Uterus (tissue), 4 donors: ENCODE measurements around the gene SPTBN5. TPM values are rescaled to one million over a fixed set of nuclear protein-coding genes. Genes with fewer than 3 reads are reported as not detected.

Source experiments
- DNase-seq, 2 donors: peaks; one replicate each; pipeline ENCODE4 v3.0.0-alpha.2; 2019 to 2020
- H3K27ac ChIP-seq, 2 donors: fragments of 200-600 bp; sonication (generic); 1 replicate in 1 of 2; 2 replicates in 1 of 2; pipeline ENCODE4 v1.5.1; 2016 to 2018
- H3K27me3 ChIP-seq, 2 donors: fragments of 200-600 bp; sonication (generic); one replicate each; pipeline ENCODE4 v1.5.1; 2018 to 2019; ENCODE audit warnings: control low read depth in 1 of 2
- H3K36me3 ChIP-seq, 2 donors: fragments of 200-600 bp; sonication (generic); one replicate each; pipeline ENCODE4 v1.5.1; 2019; ENCODE audit warnings: control low read depth in 1 of 2
- H3K4me1 ChIP-seq, 2 donors: fragments of 200-600 bp; sonication (generic); one replicate each; pipeline ENCODE4 v1.5.1; 2018 to 2019; ENCODE audit warnings: control low read depth in 1 of 2
- H3K4me3 ChIP-seq, 2 donors: fragments of 200-600 bp; sonication (generic); 1 replicate in 1 of 2; 2 replicates in 1 of 2; pipeline ENCODE4 v1.5.1; 2018 to 2019; ENCODE audit warnings: mild to moderate bottlenecking in 1 of 2
- H3K9me3 ChIP-seq, 2 donors: fragments of 200-600 bp; sonication (generic); one replicate each; pipeline ENCODE4 v1.5.1; 2019; ENCODE audit warnings: control low read depth in 1 of 2
- POLR2A ChIP-seq, 2 donors: fragments of 450-650 bp; IDR thresholded peaks; one replicate each; pipeline ENCODE4 v1.6.1; 2016; ENCODE audit warnings: antibody characterized with exemption in 2 of 2, mild to moderate bottlenecking in 1 of 2, moderate library complexity in 1 of 2
- intact Hi-C: fragments of 100-400 bp; cut with DNase I; formaldehyde crosslinking; loops from one replicate; pipeline ENCODE4 v1.15.1; 2023; ENCODE audit warnings: low total_unique reads
- microRNA-seq: library from miRNA; unstranded; fragments of <30 nt; microRNA quantifications from one replicate; pipeline ENCODE4, GENCODE V29; 2016; ENCODE audit warnings: borderline microRNAs expressed, borderline replicate concordance
- small RNA-seq: library from RNA; depleted of rRNA; stranded (forward); fragments of <200 nt; gene quantifications from one replicate; pipeline ENCODE3, GENCODE V24; 2016
- total RNA-seq, 4 donors: library from RNA; depleted of rRNA in 3 of 4; stranded (reverse); fragments of >200 nt in 3 of 4; gene quantifications; one replicate each; pipeline versions ENCODE4 v1.1.0 to v1.2.4, GENCODE V29; 2014 to 2023
- TF ChIP-seq, protein P1 (sequence below), 4 experiments: fragments of 200-600 bp in 2 of 4; fragments of 450-650 bp in 2 of 4; sonication (generic) in 2 of 4; IDR thresholded peaks; one replicate each; pipeline ENCODE4 v1.5.1; 2016 to 2019; ENCODE audit warnings: antibody characterized with exemption in 4 of 4, mild to moderate bottlenecking in 2 of 4, moderate library complexity in 1 of 4
- donor health status: DM: yes; HTN: yes; CAD: no.

Gene SPTBN5
- total RNA-seq, 4 donors from 2014 or later, result 0.51 to 0.76 (median 0.61) TPM; not detected in 1

- peaks cover 0 to 5% of the 10 kb centered on the region in 2 donors for H3K4me1 ChIP-seq
These were observed 94.4 kb downstream of the SPTBN5 start for GRCh38 chr15:41799488-41799805.

DNA sequence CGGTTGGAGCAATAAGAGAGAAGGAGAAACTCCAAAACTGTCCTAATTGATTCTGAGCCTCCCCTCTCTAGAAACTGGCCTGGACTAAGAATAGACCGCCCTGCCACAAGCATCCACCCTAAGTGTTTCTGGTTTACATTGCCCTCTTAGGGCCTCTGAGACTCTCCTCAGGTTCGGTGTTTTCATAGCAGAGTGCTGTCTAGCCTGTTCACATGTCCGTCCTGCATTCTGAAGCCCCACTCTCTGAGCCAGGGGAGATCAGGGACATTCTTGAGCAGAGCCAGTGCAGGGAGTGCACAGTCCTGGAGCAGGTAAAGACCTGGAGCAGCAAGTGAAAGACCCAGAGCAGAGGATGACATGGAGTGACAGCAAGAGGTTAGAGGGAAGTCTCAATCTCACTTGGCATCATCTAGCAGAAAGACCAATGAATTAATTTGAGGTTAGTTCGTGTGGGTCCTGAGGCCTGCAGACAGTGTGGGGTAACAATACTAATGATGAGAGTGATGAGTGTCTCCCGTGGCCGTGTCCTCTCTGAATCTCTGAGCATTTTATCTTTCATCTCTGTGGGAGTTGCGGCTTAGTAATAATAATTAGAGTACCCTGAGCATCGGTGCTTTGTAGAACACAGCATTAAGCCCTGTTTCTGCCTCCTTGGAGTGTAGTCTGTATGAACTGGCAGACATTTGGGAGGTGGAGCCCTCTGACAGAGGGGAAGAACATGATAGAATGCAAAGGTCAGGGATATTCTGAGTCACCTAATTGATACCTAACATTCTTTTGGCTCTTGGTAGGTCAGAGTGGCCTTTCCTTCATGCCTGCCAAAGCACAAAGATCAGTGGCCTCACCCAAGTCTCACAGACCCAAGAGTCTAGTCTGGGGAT is 95.0 kb downstream of the SPTBN5 start:
- peaks cover 0 to 5% of the 10 kb centered on the region in 2 donors for H3K4me1 ChIP-seq
- no peaks in the 10 kb centered on the region for H3K27me3 ChIP-seq
- no peak overlapping the region for H3K4me3 ChIP-seq
- DNase-seq, result no peak
- intact Hi-C loops, result no loop called here
- H3K9me3 ChIP-seq, result no peaks in the 10 kb centered on the region
- TF ChIP-seq POLR2A (IDR thresholded peaks at IDR 0.05), result no peak
- TF ChIP-seq, protein P1, sequence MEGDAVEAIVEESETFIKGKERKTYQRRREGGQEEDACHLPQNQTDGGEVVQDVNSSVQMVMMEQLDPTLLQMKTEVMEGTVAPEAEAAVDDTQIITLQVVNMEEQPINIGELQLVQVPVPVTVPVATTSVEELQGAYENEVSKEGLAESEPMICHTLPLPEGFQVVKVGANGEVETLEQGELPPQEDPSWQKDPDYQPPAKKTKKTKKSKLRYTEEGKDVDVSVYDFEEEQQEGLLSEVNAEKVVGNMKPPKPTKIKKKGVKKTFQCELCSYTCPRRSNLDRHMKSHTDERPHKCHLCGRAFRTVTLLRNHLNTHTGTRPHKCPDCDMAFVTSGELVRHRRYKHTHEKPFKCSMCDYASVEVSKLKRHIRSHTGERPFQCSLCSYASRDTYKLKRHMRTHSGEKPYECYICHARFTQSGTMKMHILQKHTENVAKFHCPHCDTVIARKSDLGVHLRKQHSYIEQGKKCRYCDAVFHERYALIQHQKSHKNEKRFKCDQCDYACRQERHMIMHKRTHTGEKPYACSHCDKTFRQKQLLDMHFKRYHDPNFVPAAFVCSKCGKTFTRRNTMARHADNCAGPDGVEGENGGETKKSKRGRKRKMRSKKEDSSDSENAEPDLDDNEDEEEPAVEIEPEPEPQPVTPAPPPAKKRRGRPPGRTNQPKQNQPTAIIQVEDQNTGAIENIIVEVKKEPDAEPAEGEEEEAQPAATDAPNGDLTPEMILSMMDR (IDR thresholded peaks at IDR 0.05), result no peak
- H3K27ac ChIP-seq, result no peak overlapping the region
- H3K36me3 ChIP-seq, result no peaks in the 10 kb centered on the region

More at GRCh38 chr15:41799488-41799805, 94.4 kb downstream of the SPTBN5 start:
- DNase-seq, result no peak
- no peak overlapping the region for H3K4me3 ChIP-seq
- intact Hi-C loops, result no loop called here
- H3K36me3 ChIP-seq, result no peaks in the 10 kb centered on the region
- H3K27me3 ChIP-seq, result no peaks in the 10 kb centered on the region
- H3K9me3 ChIP-seq, result no peaks in the 10 kb centered on the region
- no peak for TF ChIP-seq POLR2A (IDR thresholded peaks at IDR 0.05)
- TF ChIP-seq, protein P1 (IDR thresholded peaks at IDR 0.05), result no peak
- H3K27ac ChIP-seq, result no peak overlapping the region

Small RNA genes lying within 50 kb of the gene (microRNA-seq; reads per million reads assigned to microRNA genes)
- gene MIR4310, result not detected

Small RNA genes lying within 50 kb of the gene (small RNA-seq; reads per million reads assigned to genes)
- gene JMJD7-PLA2G4B (not detected), gene MIR4310 (not detected), gene RNA5SP393 (not detected)

Other genes with a start within 250 kb of the SPTBN5 start
- gene MGA, start 233.6 kb downstream of the SPTBN5 start, total RNA-seq, result 100 to 1,000 TPM in 2 of 4 donors, 10 to 100 TPM in 2; 54.8 to 156 (median 114) TPM
- gene MAPKBP1, start 119.6 kb downstream of the SPTBN5 start, total RNA-seq, result 10 to 100 TPM in 3 of 4 donors, 1 to 10 TPM in 1; 5.9 to 56.2 (median 23.5) TPM
- gene JMJD7, start 66.0 kb downstream of the SPTBN5 start, total RNA-seq, result 10 to 100 TPM in 2 of 4 donors, 1 to 10 TPM in 1, under 1 TPM in 1; 0.59 to 27.2 (median 9.8) TPM
- gene PLA2G4B, start 55.2 kb downstream of the SPTBN5 start, total RNA-seq, result 10 to 100 TPM in 1 of 4 donors, 1 to 10 TPM in 3; 3.5 to 91.2 (median 7.1) TPM
- gene EHD4, start 78.5 kb upstream of the SPTBN5 start, total RNA-seq, result 10 to 100 TPM; 12.8 to 45.2 (median 26.1) TPM
- not detected for gene PLA2G4E, start 127.0 kb upstream of the SPTBN5 start, total RNA-seq
- gene PLA2G4D, start 200.5 kb upstream of the SPTBN5 start, total RNA-seq, result under 1 TPM in 1 of 4 donors, not detected in 3; 0.07 TPM